ACHN (cell line): ENCODE results near the gene RPA3.

ENCODE experiments used
- DNase-seq: peaks from one replicate; pipeline ENCODE4 v3.0.0-alpha.2; 2015
- in situ Hi-C: cut with HindIII; loops from 2 replicates; pipeline ENCODE4 v1.10.0; 2017; ENCODE audit warnings: low sequenced_read_pairs, low pct_ligation_motif_present, low pct_unique_long_range_greater_than_20kb

Gene RPA3

DNA sequence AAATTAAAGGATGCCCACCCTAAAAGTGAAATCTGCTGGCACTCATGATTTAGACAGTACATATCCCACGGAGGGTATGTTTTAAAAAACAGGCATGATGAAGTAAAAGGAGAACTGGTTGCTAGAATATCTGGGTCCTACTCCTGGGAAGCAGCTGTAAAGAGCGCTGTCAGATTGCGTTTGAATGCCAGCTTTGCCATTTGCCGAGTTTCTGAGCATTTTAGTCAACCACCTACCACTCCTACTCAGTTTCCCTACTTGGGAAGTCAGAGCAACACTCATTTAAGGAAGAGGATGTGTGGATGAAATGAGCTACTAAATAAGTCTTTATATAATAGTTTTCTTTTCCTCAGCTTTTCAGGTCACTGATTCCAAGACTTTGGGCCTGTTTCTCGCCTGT lies 79.0 kb downstream of the RPA3 start:
- peak; percentile 35 for DNase-seq
- in situ Hi-C loops = loop anchor here (25.0 kb wide), 1 partner anchor 573 kb away; no protein-coding TSS in a partner anchor

DNA sequence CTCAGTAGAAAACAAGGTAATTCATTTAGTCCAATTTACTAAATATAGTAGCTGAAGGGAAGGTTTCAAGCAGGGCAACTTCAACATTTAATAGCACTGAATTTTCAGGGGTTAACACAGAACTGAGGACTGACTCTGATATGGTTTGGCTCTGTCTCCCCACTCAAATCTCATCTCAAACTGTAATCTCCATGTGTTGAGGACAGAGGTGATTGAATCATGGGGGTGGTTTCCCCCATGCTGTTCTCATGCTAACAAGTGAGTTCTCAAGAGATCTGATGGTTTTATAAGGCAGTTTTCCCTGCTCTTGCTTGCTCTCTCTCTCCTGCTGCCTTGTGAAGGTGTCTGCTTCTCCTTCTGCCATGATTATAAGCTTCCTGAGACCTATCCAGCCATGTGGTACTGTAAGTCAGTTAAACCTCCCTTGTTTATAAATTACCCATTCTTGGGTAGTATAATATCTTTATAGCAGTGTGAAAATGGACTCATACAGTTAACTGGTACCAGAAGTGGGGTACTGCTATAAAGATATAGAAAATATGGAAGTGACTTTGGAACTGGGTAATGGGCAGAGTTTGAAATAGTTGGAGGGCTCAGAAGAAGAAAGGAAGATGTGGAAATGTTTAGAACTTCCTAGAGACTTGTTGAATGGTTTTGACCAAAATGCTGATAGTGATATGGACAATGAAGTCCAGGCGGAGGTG lies 87.6 kb downstream of the RPA3 start:
- in situ Hi-C loops = loop anchor here (25.0 kb wide), 1 partner anchor 582 kb away; no protein-coding TSS in a partner anchor
- no peak for DNase-seq

DNA sequence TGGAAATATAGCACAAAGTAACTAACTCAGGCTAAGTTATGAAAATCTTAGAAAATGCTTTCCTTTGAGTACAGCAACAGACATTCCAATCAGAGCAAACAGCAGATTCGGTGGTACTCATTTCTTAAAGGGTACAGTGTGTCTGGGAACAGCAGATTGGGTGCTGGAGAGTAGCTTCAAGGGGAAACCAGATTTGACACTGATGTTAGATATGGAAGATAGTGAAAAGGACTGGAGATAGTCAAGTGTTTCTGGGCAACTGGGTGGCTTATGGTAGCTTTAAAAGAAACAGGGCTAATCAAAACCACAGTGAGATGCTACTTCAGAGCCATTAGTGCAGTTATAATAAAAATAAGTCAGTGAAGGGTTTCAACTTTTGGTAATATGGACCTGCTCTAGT lies 89.9 kb downstream of the RPA3 start:
- in situ Hi-C loops = loop anchor here (25.0 kb wide), 1 partner anchor 584 kb away; no protein-coding TSS in a partner anchor
- DNase-seq = no peak

DNA sequence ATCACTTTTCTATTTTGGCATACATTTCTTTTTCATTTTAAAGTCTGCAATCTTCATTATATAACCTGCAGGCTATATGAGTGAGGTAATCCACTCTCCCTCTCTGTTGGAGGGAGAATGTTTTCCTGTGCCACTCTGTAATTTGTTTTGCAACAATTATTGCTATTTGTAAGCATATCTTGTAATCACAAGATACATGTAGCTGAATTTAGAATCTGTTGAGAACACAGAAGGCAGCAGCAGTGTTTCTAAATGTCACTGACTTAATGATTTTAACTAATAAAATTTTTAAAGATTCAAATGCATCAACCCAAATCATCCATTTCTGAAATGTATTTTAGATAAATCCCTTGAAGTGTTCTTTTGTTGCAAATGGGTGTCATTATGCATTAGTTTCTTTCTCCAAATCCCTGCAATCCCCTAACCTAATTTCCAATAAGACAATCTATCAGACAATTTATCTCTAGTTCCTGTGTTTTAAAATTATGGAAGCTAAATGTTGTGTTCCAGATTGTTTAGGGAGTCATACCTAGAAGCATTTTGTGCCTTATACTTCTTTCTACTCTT lies 97.7 kb downstream of the RPA3 start:
- no peak for DNase-seq
- in situ Hi-C loops = no loop called here

DNA sequence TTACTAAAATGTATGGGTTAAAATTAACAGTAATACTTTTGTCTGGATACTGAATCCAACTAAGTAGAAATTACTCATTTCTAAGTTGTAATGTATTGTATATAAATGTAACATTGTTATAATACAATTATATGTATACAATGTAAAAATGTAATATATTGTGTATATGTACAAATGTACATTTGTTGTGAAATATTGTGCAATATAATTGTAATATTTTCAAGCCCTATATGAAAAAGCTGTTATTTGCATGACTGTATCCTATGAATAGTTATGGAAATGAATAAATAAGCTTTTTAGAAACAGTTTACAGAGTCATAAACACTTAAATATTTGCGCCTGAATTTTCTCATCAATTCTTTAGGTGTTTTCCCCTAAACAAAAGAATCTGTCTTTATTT lies 98.2 kb downstream of the RPA3 start:
- DNase-seq = no peak
- in situ Hi-C loops = no loop called here

DNA sequence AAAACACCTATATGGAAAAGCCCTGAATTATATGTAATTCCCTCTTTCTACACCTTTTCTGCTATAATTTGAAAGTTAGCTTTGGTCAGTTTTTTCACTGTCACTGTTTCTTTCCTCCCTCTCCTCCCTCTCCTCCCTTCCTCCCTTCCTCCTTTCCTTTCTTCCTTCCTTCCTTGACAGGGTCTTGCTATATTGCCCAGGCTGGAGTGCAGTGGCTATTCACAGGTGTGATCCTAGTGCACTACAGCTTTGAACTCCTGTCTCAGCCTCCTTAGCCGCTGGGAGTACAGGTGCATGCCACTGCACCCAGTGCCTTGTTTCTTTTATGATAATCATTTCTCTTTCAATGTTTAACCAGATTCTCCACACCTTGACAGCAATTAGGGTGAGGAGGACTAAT lies 100.0 kb downstream of the RPA3 start:
- no peak for DNase-seq
- in situ Hi-C loops = no loop called here

DNA sequence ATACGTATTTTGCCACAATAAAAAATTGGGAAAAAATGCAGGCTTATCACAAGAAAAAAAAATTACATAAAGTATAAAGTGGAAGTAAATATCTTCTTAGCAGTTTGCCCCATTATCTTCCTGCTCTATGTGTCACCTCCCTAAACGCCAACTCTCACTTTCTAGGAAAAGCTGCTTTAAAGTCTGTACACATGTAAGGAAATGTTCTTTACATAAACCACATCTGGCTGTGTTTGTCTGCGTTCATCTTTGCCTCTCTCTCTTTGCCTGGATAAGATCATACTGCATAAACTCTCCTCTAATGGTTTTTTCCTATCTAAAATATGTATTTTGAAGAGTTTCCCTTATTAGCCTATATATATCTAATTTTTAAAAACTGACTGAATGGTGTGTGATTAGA lies 100.9 kb downstream of the RPA3 start:
- in situ Hi-C loops = no loop called here
- DNase-seq = no peak

DNA sequence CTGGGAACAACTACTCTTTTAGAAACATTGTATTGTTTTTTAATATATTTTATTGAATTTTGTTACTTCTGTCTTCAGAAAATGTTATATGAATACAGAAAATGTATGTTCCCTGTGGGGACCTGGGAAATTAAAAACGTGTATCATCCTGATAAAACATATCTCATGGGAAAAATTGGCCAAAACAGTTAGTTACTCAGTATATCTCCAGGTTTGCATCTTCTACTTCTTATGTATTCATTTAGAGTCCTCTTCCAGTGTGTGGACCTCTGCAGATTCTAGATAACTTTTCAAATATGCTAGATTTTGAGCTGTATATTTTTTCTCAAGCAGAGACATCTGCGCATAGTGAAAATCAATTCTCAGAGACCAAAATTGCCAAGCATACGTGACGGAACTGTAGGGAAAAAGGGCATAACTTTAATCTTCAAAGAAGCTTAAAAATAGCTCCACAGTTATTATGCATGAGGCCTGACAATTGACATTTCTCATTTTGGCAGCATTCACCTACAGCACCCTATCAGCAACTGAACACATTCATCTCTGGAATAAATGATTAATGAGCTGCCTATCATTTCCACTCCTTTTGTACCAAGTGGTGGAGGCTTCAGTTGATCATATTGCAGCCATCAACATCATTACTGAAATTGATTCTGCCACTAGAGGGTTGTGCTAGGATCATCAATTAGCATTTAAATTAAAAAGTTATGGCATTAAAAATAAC lies 104.2 kb downstream of the RPA3 start:
- no peak for DNase-seq
- in situ Hi-C loops = no loop called here

DNA sequence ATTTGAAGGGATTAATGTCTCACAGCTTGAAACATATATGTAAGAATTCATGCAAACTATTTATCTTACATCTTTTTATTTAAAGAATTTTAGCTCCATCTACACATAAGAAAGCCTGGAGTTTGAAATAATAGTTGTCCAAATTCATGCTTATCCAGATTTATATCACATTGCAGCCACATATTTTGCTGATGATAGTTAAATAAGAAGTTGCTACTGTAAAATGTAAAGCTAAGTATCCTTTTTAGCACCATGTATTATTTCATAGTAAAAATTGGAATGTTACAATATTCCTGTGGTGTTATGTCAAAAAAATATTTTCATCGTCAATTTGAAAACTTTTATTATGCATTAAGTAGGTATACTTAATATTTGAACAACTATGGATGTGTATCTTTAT lies 105.2 kb downstream of the RPA3 start:
- in situ Hi-C loops = no loop called here
- no peak for DNase-seq

DNA sequence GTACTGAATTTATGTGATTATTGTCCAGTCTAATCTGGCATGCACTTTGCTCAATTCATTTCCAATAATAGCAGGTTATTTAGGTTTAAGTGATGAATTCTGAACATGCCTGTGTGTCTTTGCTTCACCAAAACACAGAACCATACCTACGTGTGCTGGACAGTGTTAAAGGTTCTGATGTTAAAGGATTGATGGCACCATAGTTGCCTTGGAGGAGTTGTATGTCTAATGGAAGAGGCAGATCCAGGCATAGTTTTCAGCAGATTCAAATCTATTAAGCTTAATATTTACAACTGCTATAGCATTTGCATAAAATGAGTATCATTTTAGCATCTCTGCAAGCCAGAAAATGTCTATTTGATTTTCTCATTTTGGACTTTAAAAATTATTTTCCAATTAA lies 105.9 kb downstream of the RPA3 start:
- no peak for DNase-seq
- in situ Hi-C loops = no loop called here

DNA sequence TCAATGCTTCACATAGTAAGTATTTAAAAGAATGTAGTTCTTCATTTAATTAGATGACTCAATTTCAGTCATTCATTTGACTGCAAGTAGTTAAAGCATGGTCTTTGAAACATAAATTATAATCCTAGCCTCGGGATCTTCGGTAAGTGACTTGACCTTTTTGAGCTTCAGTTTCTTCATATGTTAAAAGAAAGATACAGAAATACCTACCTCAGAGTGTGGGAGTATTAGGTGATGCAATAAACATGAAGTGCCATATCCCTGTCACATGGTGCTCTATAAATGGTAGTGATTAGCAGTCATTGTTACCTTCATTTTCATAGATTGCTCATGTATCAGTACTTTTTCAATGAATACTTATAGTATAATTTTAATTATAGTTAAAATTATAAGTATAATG lies 109.1 kb downstream of the RPA3 start:
- in situ Hi-C loops = no loop called here
- no peak for DNase-seq

DNA sequence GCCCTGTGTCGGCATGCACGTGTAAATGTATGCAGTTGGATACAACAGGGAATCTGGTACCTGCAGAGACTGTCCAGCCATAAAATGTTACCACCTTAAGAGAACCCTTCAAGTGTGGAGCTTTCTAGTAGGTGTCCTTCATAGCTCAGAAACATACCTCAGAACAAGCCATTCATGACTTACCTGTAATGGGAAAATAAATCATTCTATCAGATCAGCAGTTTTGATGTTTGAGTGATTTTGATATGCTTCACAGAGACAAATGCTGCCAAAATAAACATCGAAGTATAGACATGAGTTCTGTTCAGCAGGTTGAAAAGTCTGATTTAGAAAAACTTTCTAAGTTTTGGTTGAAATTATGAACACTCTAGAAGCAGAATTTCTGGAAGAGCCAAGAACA lies 111.4 kb downstream of the RPA3 start:
- in situ Hi-C loops = no loop called here
- DNase-seq = no peak

DNA sequence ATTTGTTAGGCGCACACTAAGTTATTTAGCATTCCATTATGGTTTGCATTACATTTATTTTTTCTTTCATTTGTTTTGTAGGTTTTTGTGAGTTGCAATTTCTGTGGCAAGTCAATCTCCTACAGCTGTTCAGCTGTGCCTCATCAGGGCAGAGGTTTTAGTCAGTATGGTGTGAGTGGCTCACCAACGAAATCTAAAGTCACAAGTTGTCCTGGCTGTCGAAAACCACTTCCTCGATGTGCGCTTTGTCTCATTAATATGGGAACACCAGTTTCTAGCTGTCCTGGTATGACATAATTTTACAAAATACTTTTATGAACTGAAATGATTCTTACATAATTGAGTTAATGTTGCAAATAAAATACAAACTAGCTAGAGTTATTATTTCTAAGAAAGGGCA lies 122.2 kb downstream of the RPA3 start:
- DNase-seq = no peak
- in situ Hi-C loops = no loop called here

DNA sequence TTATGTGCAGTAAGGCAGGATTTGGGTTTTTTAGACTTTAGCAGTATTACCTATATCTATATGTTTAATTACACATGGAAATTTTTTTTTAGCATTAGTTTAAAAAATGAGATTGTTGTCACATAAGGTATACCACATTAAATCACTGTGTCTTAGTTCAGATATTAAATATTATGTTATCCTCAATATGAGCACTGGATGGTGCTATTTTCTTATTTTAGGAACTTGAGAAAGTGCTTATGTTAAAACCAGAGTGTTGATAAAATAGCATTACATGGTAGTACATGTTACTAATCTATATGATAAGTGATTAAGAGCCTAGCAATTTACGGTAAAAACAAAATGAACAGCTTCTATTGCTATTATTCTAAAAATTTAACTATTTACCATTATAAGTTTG lies 123.0 kb downstream of the RPA3 start:
- DNase-seq = peak; percentile 71
- in situ Hi-C loops = no loop called here
